CD8-positive, alpha-beta memory T cell (primary cell): ENCODE measurements around the gene MT3. TPM values are rescaled to one million over a fixed set of nuclear protein-coding genes. Genes with fewer than 3 reads are reported as not detected.
A peak's percentile ranks its signal among the peaks of the same experiment; 100 is the strongest.

ENCODE experiments used
- CTCF ChIA-PET: fragments of 350-600 bp; sonication (Branson Sonifier 250); formaldehyde crosslinking; loops from one replicate; lab custom pipeline; 2021; ENCODE audit warnings: antibody characterized with exemption; lab: Charles Lee
- POLR2A ChIA-PET: fragments of 350-600 bp; sonication (Branson Sonifier 250); formaldehyde crosslinking; loops from one replicate; lab custom pipeline; 2021; ENCODE audit warnings: antibody characterized with exemption; lab: Charles Lee
- DNase-seq, 5 donors: peaks; one replicate each; pipeline versions ENCODE4 v3.0.0 to v3.0.0-alpha.2; 2020 to 2022; ENCODE audit warnings: mixed read lengths in 1 of 5
- H3K27ac ChIP-seq: one replicate; pipeline ENCODE4 v1.7.0; 2013; ENCODE audit warnings: low read depth, mild to moderate bottlenecking, low read length, moderate library complexity
- H3K27me3 ChIP-seq: 2 replicates; pipeline ENCODE4 v1.7.0; 2013; ENCODE audit warnings: low read length, mild to moderate bottlenecking; ENCODE audit not compliant: insufficient read depth, poor library complexity, severe bottlenecking
- H3K36me3 ChIP-seq: 2 replicates; pipeline ENCODE4 v1.7.0; 2013; ENCODE audit warnings: mild to moderate bottlenecking, low read length, moderate library complexity; ENCODE audit not compliant: insufficient read depth
- H3K4me1 ChIP-seq: 2 replicates; pipeline ENCODE4 v1.7.0; 2013; ENCODE audit warnings: mild to moderate bottlenecking, low read length, moderate library complexity; ENCODE audit not compliant: insufficient read depth
- H3K4me3 ChIP-seq: 2 replicates; pipeline ENCODE4 v1.7.0; 2013; ENCODE audit warnings: mild to moderate bottlenecking, low read length
- H3K9me3 ChIP-seq: 2 replicates; pipeline ENCODE4 v1.7.0; 2013; ENCODE audit warnings: mild to moderate bottlenecking, low read length
- H3K27ac Mint-ChIP-seq, 8 donors: one replicate each; pipeline ENCODE4 v1.8.0; 2020 to 2021; ENCODE audit warnings: mixed read lengths in 8 of 8, mild to moderate bottlenecking in 6 of 8, inconsistent platforms in 3 of 8, moderate library complexity in 3 of 8
- H3K27me3 Mint-ChIP-seq, 2 donors: one replicate each; pipeline ENCODE4 v1.8.0; 2020 to 2021; ENCODE audit warnings: mixed read lengths in 2 of 2, mild to moderate bottlenecking in 1 of 2, moderate library complexity in 1 of 2
- H3K36me3 Mint-ChIP-seq, 3 donors: one replicate each; pipeline ENCODE4 v1.8.0; 2020 to 2021; ENCODE audit warnings: mixed read lengths in 3 of 3, inconsistent platforms in 1 of 3, mild to moderate bottlenecking in 1 of 3
- H3K4me1 Mint-ChIP-seq, 3 donors: one replicate each; pipeline ENCODE4 v1.8.0; 2020 to 2021; ENCODE audit warnings: mixed read lengths in 3 of 3, inconsistent platforms in 1 of 3, mild to moderate bottlenecking in 1 of 3
- H3K4me3 Mint-ChIP-seq, 7 donors: one replicate each; pipeline ENCODE4 v1.8.0; 2020 to 2021; ENCODE audit warnings: mixed read lengths in 7 of 7, mild to moderate bottlenecking in 6 of 7, moderate library complexity in 4 of 7, inconsistent platforms in 2 of 7
- H3K9me3 Mint-ChIP-seq, 5 donors: one replicate each; pipeline ENCODE4 v1.8.0; 2020 to 2022; ENCODE audit warnings: mixed read lengths in 5 of 5, mild to moderate bottlenecking in 3 of 5, moderate library complexity in 2 of 5, inconsistent platforms in 1 of 5
- polyA plus RNA-seq: library from polyadenylated mRNA; unstranded; fragments of 300-500 nt; fragmentation: Illumina TruSeq; gene quantifications from one replicate; pipeline ENCODE4 v1.2.3, GENCODE V29; 2021
- total RNA-seq, 2 experiments: library from RNA; stranded (reverse); gene quantifications; one replicate each; pipeline ENCODE4 v1.2.3, GENCODE V29; 2021

The MT3 gene
- under 1 TPM in 1 of 2 experiments, not detected in 1; 0.94 TPM for total RNA-seq
- 0.99 TPM for polyA plus RNA-seq

GRCh38 chr16:56589141-56590039, at the start of gene MT3:
Gene MT3 (plus strand): TSS chr16:56589528. CDS start chr16:56589591, 63 bp downstream.
- Mint-ChIP-seq H3K36me3 (peaks cover 0 to 3% (median 0%) of the 10 kb centered on the region in 3 donors), H3K4me3 (peak within 1 kb of the TSS; percentile 72 to 89 (median 83)), H3K27ac (peak within 1 kb of the TSS in 3 of 8 donors; percentile 55 to 71 (median 60)), H3K9me3 (no peaks in the 10 kb centered on the region), H3K4me1 (peaks cover 8 to 17% (median 9%) of the 10 kb centered on the region in 3 donors), H3K27me3 (peaks cover 32 to 53% of the 10 kb centered on the region in 2 donors)
- H3K27ac ChIP-seq, result no peak within 1 kb of the TSS
- peaks cover 23% of the 10 kb centered on the region for H3K27me3 ChIP-seq
- H3K4me1 ChIP-seq, result peaks cover 3% of the 10 kb centered on the region
- H3K4me3 ChIP-seq, result peak within 1 kb of the TSS; percentile 47
- CTCF ChIA-PET, result no interaction called here
- POLR2A ChIA-PET, result interaction anchor here (0.6 kb wide), 1 partner anchor 404 kb away, joined by 5 read pairs; no protein-coding TSS in a partner anchor
- H3K36me3 ChIP-seq, result no peaks in the 10 kb centered on the region
- DNase-seq, result peak in 2 of 5 donors; percentile 26 to 51
- H3K9me3 ChIP-seq, result no peaks in the 10 kb centered on the region

GRCh38 chr16:56539656-56540055, 49.7 kb upstream of the MT3 start:
- peaks cover 0 to 12% (median 2%) of the 10 kb centered on the region in 3 donors for H3K36me3 Mint-ChIP-seq

GRCh38 chr16:56542039-56542438, 47.3 kb upstream of the MT3 start:
- no peak overlapping the region for H3K27ac ChIP-seq
- ChIA-PET CTCF (no interaction called here), POLR2A (no interaction called here)
- H3K27ac Mint-ChIP-seq, result no peak overlapping the region
- no peak overlapping the region for H3K4me3 Mint-ChIP-seq
- no peak for DNase-seq
- H3K4me1 ChIP-seq, result peaks cover 1% of the 10 kb centered on the region
- H3K9me3 ChIP-seq, result no peaks in the 10 kb centered on the region
- H3K27me3 ChIP-seq, result no peaks in the 10 kb centered on the region
- H3K36me3 Mint-ChIP-seq, result peaks cover 0 to 12% (median 2%) of the 10 kb centered on the region in 3 donors
- peaks cover 2 to 6% (median 3%) of the 10 kb centered on the region in 3 donors for H3K4me1 Mint-ChIP-seq
- peaks cover 15 to 25% of the 10 kb centered on the region in 2 donors for H3K27me3 Mint-ChIP-seq
- no peak overlapping the region for H3K4me3 ChIP-seq
- no peaks in the 10 kb centered on the region for H3K9me3 Mint-ChIP-seq
- no peaks in the 10 kb centered on the region for H3K36me3 ChIP-seq

More at GRCh38 chr16:56539656-56540055, 49.7 kb upstream of the MT3 start:
- Histone ChIP-seq H3K27ac (no peak overlapping the region), H3K9me3 (no peaks in the 10 kb centered on the region), H3K4me1 (no peaks in the 10 kb centered on the region), H3K27me3 (no peaks in the 10 kb centered on the region), H3K36me3 (no peaks in the 10 kb centered on the region), H3K4me3 (no peak overlapping the region)
- Mint-ChIP-seq H3K4me1 (no peaks in the 10 kb centered on the region), H3K27ac (no peak overlapping the region), H3K27me3 (peaks cover 29 to 45% of the 10 kb centered on the region in 2 donors), H3K9me3 (no peaks in the 10 kb centered on the region), H3K4me3 (no peak overlapping the region)
- CTCF ChIA-PET, result no interaction called here
- no peak for DNase-seq
- POLR2A ChIA-PET, result no interaction called here

- Mint-ChIP-seq H3K4me3 (peak overlapping the region in 4 of 7 donors; percentile 30 to 52 (median 44)), H3K27me3 (peaks cover 6 to 8% of the 10 kb centered on the region in 2 donors), H3K36me3 (peaks cover 0 to 1% (median 0%) of the 10 kb centered on the region in 3 donors), H3K9me3 (no peaks in the 10 kb centered on the region), H3K4me1 (peaks cover 16 to 24% (median 17%) of the 10 kb centered on the region in 3 donors), H3K27ac (peak overlapping the region in 4 of 8 donors; percentile 39 to 85 (median 66))
- no peaks in the 10 kb centered on the region for H3K36me3 ChIP-seq
- POLR2A ChIA-PET, result interaction anchor here (0.7 to 0.9 kb wide), 2 partner anchors 18 to 28 kb away, joined by 3 read pairs; partner anchors contain the start of genes BBS2 and MT4
- H3K4me1 ChIP-seq, result peaks cover 14% of the 10 kb centered on the region
- no peaks in the 10 kb centered on the region for H3K9me3 ChIP-seq
- CTCF ChIA-PET, result interaction anchor here (0.7 to 1.6 kb wide), 5 partner anchors 10 to 154 kb away, joined by 4 to 7 read pairs (median 5); partner anchors contain the start of gene BBS2
- no peak overlapping the region for H3K27ac ChIP-seq
- DNase-seq, result no peak
- H3K4me3 ChIP-seq, result no peak overlapping the region
- H3K27me3 ChIP-seq, result no peaks in the 10 kb centered on the region
These were observed 42.0 kb upstream of the MT3 start for GRCh38 chr16:56547120-56547948.

GRCh38 chr16:56547949-56548567, 41.3 kb upstream of the MT3 start:
- Mint-ChIP-seq H3K4me3 (peak overlapping the region in 6 of 7 donors; percentile 23 to 71 (median 44)), H3K9me3 (peaks cover 0 to 2% (median 0%) of the 10 kb centered on the region in 5 donors), H3K27ac (peak overlapping the region in 6 of 8 donors; percentile 22 to 96 (median 82)), H3K27me3 (peaks cover 3 to 8% of the 10 kb centered on the region in 2 donors), H3K4me1 (peaks cover 16 to 24% (median 17%) of the 10 kb centered on the region in 3 donors), H3K36me3 (peaks cover 0 to 1% (median 0%) of the 10 kb centered on the region in 3 donors)
- CTCF ChIA-PET, result interaction anchor here (0.7 to 1.6 kb wide), 5 partner anchors 9 to 153 kb away, joined by 4 to 7 read pairs (median 5); partner anchors contain the start of gene BBS2
- POLR2A ChIA-PET, result interaction anchor here (0.5 to 0.9 kb wide), 3 partner anchors 17 to 143 kb away, joined by 3 to 4 read pairs (median 3); partner anchors contain the start of genes BBS2 and MT4
- H3K9me3 ChIP-seq, result no peaks in the 10 kb centered on the region
- peaks cover 14% of the 10 kb centered on the region for H3K4me1 ChIP-seq
- no peaks in the 10 kb centered on the region for H3K27me3 ChIP-seq
- no peaks in the 10 kb centered on the region for H3K36me3 ChIP-seq
- DNase-seq, result no peak
- H3K27ac ChIP-seq, result no peak overlapping the region
- no peak overlapping the region for H3K4me3 ChIP-seq

GRCh38 chr16:56549161-56549560, 40.2 kb upstream of the MT3 start:
- DNase-seq, result no peak
- Mint-ChIP-seq H3K4me3 (no peak overlapping the region), H3K9me3 (peaks cover 0 to 2% (median 0%) of the 10 kb centered on the region in 5 donors), H3K27me3 (peaks cover 11 to 14% of the 10 kb centered on the region in 2 donors), H3K27ac (peak overlapping the region in 1 of 8 donors; percentile 14), H3K36me3 (peaks cover 0 to 1% (median 0%) of the 10 kb centered on the region in 3 donors), H3K4me1 (peaks cover 16 to 24% (median 17%) of the 10 kb centered on the region in 3 donors)
- Histone ChIP-seq H3K4me3 (no peak overlapping the region), H3K36me3 (no peaks in the 10 kb centered on the region), H3K9me3 (no peaks in the 10 kb centered on the region), H3K27me3 (no peaks in the 10 kb centered on the region), H3K27ac (no peak overlapping the region), H3K4me1 (peaks cover 14% of the 10 kb centered on the region)
- ChIA-PET CTCF (no interaction called here), POLR2A (no interaction called here)

GRCh38 chr16:56549744-56550385, 39.5 kb upstream of the MT3 start:
- peaks cover 16 to 24% (median 17%) of the 10 kb centered on the region in 3 donors for H3K4me1 Mint-ChIP-seq
- POLR2A ChIA-PET, result no interaction called here

More at GRCh38 chr16:56549744-56550385, 39.5 kb upstream of the MT3 start:
- Mint-ChIP-seq H3K9me3 (peaks cover 0 to 2% (median 0%) of the 10 kb centered on the region in 5 donors), H3K27me3 (peaks cover 14 to 17% of the 10 kb centered on the region in 2 donors), H3K36me3 (peaks cover 0 to 1% (median 0%) of the 10 kb centered on the region in 3 donors), H3K4me3 (no peak overlapping the region), H3K27ac (no peak overlapping the region)
- Histone ChIP-seq H3K36me3 (no peaks in the 10 kb centered on the region), H3K27ac (no peak overlapping the region), H3K4me3 (no peak overlapping the region), H3K9me3 (no peaks in the 10 kb centered on the region), H3K27me3 (no peaks in the 10 kb centered on the region), H3K4me1 (peaks cover 14% of the 10 kb centered on the region)
- CTCF ChIA-PET, result no interaction called here
- DNase-seq, result no peak
